Nasal cavity respiratory epithelium epithelial cell of viscerocranial mucosa (primary cell): ENCODE data around the gene TBRG1. TPM values are rescaled to one million over a fixed set of nuclear protein-coding genes. Genes with fewer than 3 reads are reported as not detected.

ENCODE experiments used
- total RNA-seq: library from RNA; depleted of rRNA; stranded (reverse); fragments of >200 nt; gene quantifications from 2 replicates; pipeline ENCODE4 v1.2.3, GENCODE V29; 2014

TBRG1 gene, protein sequence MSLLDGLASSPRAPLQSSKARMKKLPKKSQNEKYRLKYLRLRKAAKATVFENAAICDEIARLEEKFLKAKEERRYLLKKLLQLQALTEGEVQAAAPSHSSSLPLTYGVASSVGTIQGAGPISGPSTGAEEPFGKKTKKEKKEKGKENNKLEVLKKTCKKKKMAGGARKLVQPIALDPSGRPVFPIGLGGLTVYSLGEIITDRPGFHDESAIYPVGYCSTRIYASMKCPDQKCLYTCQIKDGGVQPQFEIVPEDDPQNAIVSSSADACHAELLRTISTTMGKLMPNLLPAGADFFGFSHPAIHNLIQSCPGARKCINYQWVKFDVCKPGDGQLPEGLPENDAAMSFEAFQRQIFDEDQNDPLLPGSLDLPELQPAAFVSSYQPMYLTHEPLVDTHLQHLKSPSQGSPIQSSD
- total RNA-seq = 28.4 and 38.9 TPM in 2 replicates

GRCh38 chr11:124622531-124623451 is at the start of gene TBRG1:
TSS of gene TBRG1 (plus strand) at chr11:124622864. CDS start at chr11:124623084, 220 bp downstream.

DNA sequence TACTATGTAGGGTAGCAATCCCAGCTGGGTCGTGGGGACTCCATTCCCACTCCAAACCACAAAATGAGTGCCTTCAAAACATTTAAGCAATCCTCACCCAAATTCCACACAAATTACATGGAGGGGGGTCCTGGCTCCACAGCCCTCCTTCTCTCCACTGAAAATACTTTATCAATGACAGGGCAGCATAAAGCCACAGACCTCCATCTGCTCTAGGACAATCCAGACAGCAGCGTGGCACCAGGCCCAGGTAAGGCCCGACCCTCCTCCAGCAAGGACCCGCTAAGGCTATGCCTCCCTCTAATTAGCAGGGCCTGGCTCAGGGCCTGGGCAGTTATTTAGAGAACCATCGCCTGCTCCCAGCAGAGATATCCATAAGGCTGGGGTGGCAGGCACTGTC is 11.6 kb upstream of the TBRG1 start, which contains the start of gene PANX3:
PANX3 (plus strand) TSS at position 365 of the 400 bp plus-strand sequence. CDS start 129 bp downstream, outside the sequence.

DNA sequence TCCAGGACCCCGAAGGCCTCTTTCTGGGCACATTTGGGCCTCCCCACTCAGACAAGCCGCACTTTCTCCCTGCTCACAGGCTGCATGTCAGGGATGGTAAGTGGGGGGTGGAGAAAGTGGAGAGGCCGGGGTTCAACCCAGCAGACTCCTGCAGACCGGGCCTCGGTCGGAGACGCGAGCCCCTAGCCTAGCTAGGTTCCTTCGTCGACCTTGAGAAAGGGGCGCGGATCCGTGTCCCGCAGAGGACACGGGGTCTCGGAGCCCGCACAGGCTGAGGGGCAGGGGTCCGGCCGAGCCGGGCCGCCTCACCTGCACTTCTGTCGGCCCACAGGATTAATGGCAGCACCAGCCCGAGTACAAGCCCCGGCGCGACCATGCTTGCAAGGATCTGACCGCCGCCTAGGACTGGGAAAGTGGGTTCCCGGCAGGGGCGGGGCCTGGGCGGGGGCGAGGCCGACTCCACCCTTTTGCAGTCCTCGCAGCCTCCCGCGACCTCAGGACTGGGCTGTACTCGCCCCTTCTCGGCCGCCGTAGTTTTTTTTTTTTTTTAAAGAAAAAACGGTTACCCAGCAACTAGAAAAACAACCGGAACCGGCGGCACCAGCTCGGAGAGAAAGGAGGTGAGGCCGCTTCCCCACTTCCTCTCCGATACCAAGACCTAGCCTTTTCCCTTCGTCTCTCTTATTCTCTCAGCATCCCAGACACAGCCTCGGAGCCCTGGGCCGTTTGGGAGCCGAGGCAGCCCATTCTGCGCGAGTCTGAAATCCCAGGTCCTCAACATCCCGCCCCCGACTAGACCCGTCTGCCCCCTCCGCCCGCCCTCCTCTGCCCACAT is 50.9 kb downstream of the TBRG1 start, which contains the start of the genes SIAE and SPA17:
SIAE (minus strand) TSS at position 407 of the 835 bp plus-strand sequence; CDS start at position 376, 31 bp downstream.
SPA17 (plus strand) TSS at position 572 of the 835 bp plus-strand sequence. CDS start 1,361 bp downstream, outside the sequence.

Other genes with a start within 250 kb of the TBRG1 start
- not detected in 2 replicates for gene OR8B2, start 238.4 kb upstream of the TBRG1 start, total RNA-seq
- not detected in 2 replicates for gene OR8B3, start 223.8 kb upstream of the TBRG1 start, total RNA-seq
- not detected in 2 replicates for gene OR8B4, start 198.0 kb upstream of the TBRG1 start, total RNA-seq
- gene OR8B8, start 177.2 kb upstream of the TBRG1 start, total RNA-seq = not detected in 2 replicates
- not detected in 2 replicates for gene OR8B12, start 79.2 kb upstream of the TBRG1 start, total RNA-seq
- not detected in 2 replicates for gene OR8A1, start 52.9 kb upstream of the TBRG1 start, total RNA-seq
- not detected in 2 replicates for gene PANX3, start 11.4 kb upstream of the TBRG1 start, total RNA-seq
- gene SIAE, start 50.9 kb downstream of the TBRG1 start, total RNA-seq = 10.3 and 31.5 TPM in 2 replicates
- gene SPA17, start 51.0 kb downstream of the TBRG1 start, total RNA-seq = 2.4 and 4.1 TPM in 2 replicates
- gene NRGN, start 117.1 kb downstream of the TBRG1 start, total RNA-seq = not detected in 2 replicates
- gene VSIG2, start 129.4 kb downstream of the TBRG1 start, total RNA-seq = under 0.01 and 1.3 TPM in 2 replicates
- under 0.01 and 0.07 TPM in 2 replicates for gene ESAM, start 139.4 kb downstream of the TBRG1 start, total RNA-seq
- 1.7 and 5.5 TPM in 2 replicates for gene MSANTD2, start 177.5 kb downstream of the TBRG1 start, total RNA-seq
- gene ROBO3, start 242.6 kb downstream of the TBRG1 start, total RNA-seq = 8.5 and 56.0 TPM in 2 replicates